Hypothalamus (tissue), 51 donors: ENCODE results near the gene CRTC1.

Source experiments
- DNase-seq, 51 donors: peaks; one replicate each; lab custom pipeline; 2025; lab: John Stamatoyannopoulos, UW

The CRTC1 gene

DNA sequence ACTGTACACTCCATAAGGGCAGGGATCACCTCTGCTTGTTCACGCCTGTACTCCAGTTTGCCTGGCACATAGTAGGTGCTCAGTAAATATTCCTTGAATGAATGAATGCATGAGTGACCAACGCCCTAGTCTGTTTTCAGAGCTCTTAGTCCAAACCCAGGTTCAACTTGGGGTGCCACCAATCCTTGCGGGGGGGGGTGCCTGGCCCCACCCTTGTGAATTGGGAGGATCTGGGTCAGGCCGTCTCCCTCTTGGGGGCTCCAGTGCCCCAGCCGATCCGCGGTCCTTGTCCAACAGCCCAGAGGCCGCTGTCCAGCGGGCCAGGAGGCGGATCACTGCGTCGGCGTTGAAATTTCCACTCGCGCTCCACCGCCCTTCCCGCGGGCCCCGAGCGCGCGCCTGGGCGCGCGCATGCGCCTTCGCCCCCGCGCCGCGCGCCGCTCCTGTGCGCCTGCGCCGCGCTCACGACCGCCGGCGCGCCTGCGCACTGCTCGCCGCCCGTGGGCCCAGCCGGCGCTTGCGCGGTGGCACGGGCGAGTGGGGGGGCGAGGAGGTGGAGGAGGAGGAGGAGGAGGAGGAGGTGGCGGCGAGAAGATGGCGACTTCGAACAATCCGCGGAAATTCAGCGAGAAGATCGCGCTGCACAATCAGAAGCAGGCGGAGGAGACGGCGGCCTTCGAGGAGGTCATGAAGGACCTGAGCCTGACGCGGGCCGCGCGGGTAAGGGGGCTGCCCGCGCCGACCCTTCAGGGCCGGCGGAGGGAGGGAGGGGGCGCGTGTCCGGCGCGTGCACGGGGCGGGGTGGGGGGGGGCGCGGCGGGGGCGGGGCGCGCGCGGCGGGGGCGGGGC, at the start of gene CRTC1:
Gene CRTC1, plus strand, starts transcription at position 572 of the 849 bp plus-strand sequence. Its CDS starts 23 bp downstream, at position 595.
- DNase-seq = peak; percentile 22 to 92 (median 71)

DNA sequence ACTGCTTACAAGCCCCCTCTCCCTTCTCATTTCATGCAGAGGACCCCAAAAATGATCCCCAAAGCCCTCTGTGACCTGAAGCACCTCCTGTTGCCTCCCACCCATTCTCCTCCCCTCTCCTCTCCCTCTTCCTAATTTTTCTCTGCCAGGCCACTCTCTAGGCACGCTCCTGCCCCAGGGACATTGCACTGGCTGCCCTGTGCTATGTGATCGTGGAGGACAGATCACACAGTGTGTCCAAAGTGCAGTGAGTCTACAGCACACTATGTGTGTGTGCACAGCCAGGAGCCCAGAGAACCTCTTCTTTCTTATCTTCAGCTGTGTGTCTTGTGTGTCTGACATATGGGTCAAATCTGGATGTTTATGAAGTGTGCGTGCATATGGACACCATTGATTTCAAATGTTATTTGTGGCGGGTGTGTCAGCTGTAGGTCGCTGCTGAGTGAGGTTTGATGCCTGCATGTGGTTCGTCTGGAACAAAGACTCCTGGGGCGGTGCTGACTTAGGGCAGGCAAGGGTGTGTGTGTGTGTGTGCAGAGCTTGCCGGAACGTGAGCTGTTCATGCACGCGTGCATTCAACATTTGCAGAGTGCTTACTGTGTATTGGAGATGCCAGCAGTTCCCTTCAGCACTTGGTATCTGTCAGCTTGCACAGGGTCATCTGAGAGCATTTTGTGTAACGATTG, 48.7 kb upstream of the CRTC1 start:
- DNase-seq = peak in 1 of 51 donors; percentile 13

- DNase-seq = no peak
These were observed 47.7 kb upstream of the CRTC1 start for GRCh38 chr19:18635831-18636182.

DNA sequence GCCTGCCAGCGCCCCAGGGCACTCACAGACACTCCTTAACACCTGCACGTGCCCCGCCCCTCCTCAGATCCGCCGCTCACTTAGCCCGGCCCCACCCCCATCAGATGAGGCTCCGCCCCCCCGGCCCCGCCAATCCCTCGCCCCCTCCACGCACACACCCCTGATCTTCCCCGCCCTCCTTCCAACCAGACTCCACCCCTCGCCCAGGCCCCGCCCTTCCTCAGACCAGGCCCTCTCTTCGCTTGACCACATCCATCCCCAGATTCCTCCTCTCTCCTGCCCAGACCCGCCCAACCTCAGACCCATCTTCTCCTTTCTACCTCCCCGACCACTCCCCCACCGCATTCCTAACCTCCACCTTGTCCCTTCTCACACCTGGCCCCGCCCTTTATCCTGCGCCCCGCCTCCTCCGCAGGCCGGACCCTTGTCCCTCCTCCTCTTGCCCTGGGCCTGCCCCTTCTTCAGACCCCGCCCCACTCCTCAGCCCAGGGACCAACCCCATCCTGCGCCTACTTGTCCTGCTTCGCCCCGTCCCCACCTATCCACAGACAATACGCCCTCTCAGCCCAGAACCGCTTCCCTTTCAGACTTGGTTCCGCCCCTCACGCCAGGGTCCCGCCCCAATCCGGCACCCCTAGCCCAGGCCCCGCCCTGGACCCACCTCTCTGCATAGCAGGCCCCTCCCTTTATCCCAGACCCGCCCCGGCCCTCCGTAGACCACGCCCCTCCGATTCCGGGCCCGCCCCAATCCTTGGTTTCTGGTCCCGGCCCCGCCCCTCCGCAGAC, 47.1 kb upstream of the CRTC1 start:
- DNase-seq = peak; percentile 59 to 99 (median 95)

DNA sequence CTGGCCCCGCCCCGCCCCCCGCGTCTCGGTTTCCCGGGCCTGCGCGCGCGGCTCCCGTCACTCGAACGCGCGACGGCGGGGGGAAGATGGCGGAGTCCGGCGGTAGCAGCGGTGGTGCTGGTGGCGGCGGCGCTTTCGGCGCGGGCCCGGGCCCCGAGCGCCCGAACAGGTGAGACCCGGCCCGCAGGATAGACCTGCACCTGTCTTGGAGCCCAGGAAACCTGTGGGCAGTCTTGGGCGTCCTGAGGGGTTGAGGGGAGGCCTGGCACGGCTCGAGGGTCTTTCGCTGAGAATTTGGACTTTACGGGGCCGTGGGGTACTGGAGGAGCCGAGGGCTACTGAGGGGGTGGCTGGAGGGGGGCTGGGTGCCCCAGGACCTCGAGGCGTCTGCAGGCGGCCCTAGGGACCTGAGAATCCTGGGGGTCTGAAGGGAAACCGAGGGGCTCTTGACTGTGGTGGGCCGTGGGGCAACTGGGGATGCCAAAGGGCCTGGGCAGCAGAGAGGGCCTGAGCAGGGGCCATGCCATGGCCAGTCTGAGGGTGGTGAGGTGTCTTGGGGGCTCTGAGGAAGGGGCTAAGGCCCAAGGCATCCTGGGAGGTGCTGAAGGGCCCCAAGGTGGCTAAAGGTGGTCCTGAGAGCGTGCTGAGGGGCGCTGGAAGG, 46.4 kb upstream of the CRTC1 start, which contains the start of gene KLHL26:
Gene KLHL26, plus strand, starts transcription at position 60 of the 661 bp plus-strand sequence. Its CDS starts 27 bp downstream, at position 87.
- no peak for DNase-seq

GRCh38 chr19:18637673-18638630, 45.5 kb upstream of the CRTC1 start:
- peak in 6 of 51 donors; percentile 6 to 28 (median 22) for DNase-seq

DNA sequence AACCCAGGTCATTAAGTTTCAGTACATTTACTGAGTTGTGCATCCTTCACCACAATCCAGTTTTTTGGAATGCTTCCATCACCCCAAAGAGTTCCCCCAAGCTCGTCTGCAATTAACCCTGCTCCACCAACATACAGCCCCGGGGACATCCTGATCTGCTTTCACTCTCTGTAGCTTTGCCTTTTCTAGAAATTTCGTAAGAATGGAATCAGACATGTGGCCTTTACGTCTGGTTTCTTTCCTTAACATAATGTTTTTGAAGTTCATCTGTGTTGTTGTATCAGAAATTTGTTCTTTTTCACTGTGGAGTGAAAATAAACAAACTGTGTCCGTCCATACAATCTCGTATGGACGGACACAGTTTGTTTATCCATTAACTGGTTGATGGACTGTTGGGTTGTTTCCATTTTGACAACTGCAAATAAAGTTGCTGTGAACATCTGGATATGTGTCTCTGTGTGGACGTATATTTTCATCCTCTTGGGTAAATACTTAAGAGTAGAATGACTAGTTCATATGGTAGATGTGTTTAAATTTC, 43.7 kb upstream of the CRTC1 start:
- no peak for DNase-seq

DNA sequence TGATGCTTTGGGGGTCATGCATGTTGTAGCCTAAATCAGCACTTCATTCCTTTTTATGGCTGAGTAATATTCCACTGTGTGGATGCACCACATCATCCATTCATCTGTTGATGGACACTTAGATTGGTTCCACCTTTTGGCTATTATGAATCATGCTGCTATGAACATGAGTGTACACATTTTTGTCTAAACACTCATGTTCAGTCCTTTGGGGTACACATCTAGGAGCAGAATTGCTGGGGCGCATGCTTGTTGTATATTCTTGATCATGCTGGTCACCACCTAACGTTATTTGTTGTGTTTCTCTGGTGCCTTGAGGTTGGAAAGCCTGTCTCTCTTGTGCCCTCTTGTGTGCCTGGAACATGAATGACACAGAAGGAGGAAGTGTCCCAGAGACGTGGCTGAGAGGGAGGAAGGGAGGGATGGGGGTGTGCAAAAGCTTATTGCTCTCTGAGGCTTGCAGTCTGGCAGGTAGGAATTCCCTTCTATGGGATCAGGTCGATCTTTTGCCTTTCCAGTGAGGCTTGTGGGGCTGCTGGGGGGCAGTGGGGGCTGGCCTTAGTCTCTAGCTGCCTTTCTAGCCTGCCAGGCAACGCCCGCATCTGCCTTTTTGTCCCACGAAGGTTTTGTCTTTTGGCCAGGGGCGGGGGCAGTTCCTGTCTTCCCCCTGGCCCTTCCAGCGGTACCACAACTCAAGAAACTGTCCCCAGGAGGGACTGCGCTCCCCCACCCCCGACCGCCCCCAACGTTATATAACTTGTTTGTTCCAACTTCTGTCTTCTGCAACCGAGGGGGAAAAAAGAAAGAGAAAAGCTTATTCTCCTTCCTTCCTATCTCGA, 39.1 kb upstream of the CRTC1 start:
- peak in 19 of 51 donors; percentile 11 to 88 (median 42) for DNase-seq

DNA sequence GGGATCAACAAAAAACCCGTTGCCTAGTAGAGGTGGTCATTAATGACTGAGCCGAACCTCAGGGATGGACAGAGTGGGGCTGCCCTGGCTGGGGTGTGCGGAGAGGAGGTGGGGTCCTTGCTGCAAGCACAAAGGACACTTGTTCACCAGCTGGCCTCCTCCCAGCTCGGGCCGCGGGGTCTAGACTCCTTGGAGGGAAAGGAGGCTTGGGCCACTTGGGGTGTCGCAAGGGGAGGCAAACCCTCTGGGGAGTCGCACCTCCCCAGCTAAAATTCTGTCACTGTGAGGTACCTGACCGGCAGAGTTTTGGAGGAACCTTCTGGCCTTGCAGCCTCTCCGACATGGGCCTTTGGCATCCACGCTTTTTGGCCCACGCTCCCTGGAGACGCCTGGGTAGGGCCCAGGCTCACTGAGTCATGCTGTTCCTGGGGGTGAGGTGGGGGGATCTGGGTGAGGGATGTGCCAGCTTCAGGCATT, 38.4 kb upstream of the CRTC1 start:
- peak in 47 of 51 donors; percentile 11 to 94 (median 67) for DNase-seq

DNA sequence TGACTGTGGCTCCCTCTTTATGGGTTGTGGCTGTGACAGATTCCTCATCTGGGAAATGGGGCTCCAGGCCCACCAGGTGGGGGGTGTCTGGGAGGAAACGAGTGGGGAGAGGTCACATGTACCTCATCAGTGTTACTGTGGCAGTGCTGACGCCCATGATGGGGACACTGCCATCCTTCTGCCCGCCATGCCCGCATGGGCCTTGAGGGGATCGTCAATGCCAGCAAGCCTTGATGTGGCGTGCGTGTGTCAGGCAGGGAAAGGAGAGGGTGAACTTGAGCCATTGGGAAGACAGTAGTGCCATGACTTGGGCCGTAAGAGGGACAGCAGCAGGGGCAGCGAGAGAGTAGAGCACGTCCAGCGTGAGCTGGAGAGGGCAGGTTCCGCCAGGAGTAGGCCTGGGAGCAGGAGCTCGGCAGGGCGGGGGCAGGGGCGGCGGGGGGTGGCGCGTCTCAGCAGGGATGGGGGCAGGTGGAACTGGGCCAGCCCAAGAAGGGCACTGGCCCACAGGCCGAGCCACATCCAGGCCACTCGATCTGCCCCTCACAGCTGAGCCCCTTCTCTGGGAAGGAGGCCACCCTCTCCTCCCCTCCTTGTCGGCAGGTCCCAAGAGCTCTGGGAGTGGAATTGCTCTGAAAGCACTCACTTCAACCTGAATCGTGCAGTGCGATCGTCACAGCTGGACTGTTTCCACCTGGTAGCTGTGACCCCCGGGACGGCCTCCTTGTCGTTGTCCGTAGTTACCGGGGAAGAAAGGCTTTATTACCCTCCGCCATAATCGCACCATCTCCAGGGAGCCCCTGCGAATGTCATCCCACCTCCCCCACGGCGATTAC, 36.7 kb upstream of the CRTC1 start:
- peak in 6 of 51 donors; percentile 10 to 38 (median 23) for DNase-seq

GRCh38 chr19:18647371-18647767, 36.1 kb upstream of the CRTC1 start:
- DNase-seq = no peak

DNA sequence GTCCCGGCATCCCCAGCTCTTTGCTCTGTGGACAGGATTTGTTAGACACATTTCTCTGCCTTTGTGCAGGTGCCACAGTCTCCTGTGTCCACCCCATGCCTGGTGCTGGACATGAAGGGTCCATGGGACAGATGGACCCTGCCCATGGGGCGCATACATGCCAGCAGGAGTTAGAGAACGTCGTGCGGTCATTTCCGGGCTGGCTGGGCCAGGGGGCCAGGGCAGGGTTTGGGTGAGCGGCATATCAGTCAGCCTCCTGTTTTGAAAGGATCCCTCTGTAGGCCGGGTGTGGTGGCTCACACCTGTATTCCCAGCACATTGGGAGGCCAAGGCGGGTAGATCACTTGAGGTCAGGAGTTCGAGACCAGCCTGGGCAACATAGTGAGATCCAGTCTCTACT, 35.7 kb upstream of the CRTC1 start:
- DNase-seq = no peak

- DNase-seq = peak in 2 of 51 donors; percentile 15 to 30
These were observed 34.5 kb upstream of the CRTC1 start for GRCh38 chr19:18648973-18649315.

GRCh38 chr19:18649371-18650020, 34.0 kb upstream of the CRTC1 start:
- peak in 36 of 51 donors; percentile 10 to 72 (median 30) for DNase-seq

- peak in 6 of 51 donors; percentile 8 to 48 (median 23) for DNase-seq
These were observed 33.5 kb upstream of the CRTC1 start for GRCh38 chr19:18650021-18650390.

DNA sequence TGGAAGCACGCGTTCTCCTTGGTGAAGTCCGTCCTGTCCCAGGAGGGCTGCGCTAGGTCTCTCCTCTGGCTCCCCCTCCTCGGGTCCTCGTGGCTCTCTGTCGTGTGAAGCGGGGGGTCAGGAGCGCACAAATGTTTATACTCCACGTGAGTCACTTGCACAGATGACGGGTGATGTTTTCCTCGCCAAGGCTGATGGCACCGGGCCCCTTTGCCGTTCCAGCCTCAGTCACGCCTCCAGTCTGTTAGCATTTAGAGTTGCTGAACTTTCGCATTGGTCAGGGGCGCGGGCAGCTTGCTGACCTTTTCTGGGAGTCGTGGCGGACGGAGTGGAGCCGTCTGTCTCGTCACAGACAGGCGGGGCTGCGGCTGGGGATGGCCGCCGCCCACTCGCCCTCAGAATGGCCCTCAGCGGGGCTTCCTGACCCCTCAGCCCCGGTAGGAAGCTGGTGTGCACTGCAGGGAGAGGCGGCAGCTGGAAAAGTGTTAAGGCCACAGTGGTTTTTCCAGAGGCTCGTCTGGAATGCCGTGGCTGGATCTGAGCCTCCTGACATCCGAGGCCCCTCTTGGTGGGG, 32.9 kb upstream of the CRTC1 start:
- DNase-seq = peak in 4 of 51 donors; percentile 8 to 35 (median 15)
